Activated CD8-positive, alpha-beta T cell treated with anti-CD3 and anti-CD28 coated beads for 36 hours (primary cell): Measurements from ENCODE around the gene RFX3. TPM values are rescaled to one million over a fixed set of nuclear protein-coding genes. Genes with fewer than 3 reads are reported as not detected.

Source experiments
- ATAC-seq: fragments of 200-7000 bp; cut with Tn5 transposase; one replicate; pipeline ENCODE4 v1.10.0; 2021; ENCODE audit warnings: mild to moderate bottlenecking, moderate library complexity
- CTCF ChIA-PET: fragments of 350-600 bp; sonication (Branson Sonifier 250); formaldehyde crosslinking; loops from one replicate; lab custom pipeline; 2021; ENCODE audit warnings: antibody characterized with exemption; lab: Charles Lee
- POLR2A ChIA-PET: fragments of 350-600 bp; sonication (Branson Sonifier 250); formaldehyde crosslinking; loops from one replicate; lab custom pipeline; 2021; ENCODE audit warnings: antibody characterized with exemption; lab: Charles Lee
- DNase-seq: peaks from one replicate; pipeline ENCODE4 v3.0.0-alpha.2; 2020
- H3K27ac Mint-ChIP-seq: one replicate; pipeline ENCODE4 v1.8.0; 2021; ENCODE audit warnings: mild to moderate bottlenecking, mixed read lengths
- H3K27me3 Mint-ChIP-seq: one replicate; pipeline ENCODE4 v1.8.0; 2021; ENCODE audit warnings: mixed read lengths
- H3K36me3 Mint-ChIP-seq: one replicate; pipeline ENCODE4 v1.8.0; 2021; ENCODE audit warnings: low read depth, mixed read lengths
- H3K4me1 Mint-ChIP-seq: one replicate; pipeline ENCODE4 v1.8.0; 2021; ENCODE audit warnings: low read depth, mixed read lengths
- H3K4me3 Mint-ChIP-seq: one replicate; pipeline ENCODE4 v1.8.0; 2021; ENCODE audit warnings: mild to moderate bottlenecking, moderate library complexity, mixed read lengths
- H3K9me3 Mint-ChIP-seq: one replicate; pipeline ENCODE4 v1.8.0; 2021; ENCODE audit warnings: mixed read lengths
- CTCF ChIP-seq: fragments of 200-600 bp; IDR thresholded peaks from one replicate; pipeline ENCODE4 v1.8.0; 2022; ENCODE audit warnings: antibody characterized with exemption, mild to moderate bottlenecking
- intact Hi-C: fragments of 100-400 bp; cut with micrococcal nuclease; formaldehyde crosslinking; loops from one replicate; pipeline ENCODE4 v1.10.0; 2022
- total RNA-seq, 2 experiments: library from RNA; stranded (reverse); gene quantifications; one replicate each; pipeline ENCODE4 v1.2.3, GENCODE V29; 2021

The RFX3 gene
- total RNA-seq, 2 experiments from 2014 or later = 10.3 to 12.3 TPM

- TF ChIP-seq CTCF = no peak
Observed at GRCh38 chr9:3239240-3239639, 286.6 kb downstream of the RFX3 start.

GRCh38 chr9:3238236-3238635 is 287.6 kb downstream of the RFX3 start:
- ATAC-seq (no peak), DNase-seq (no peak)
- peaks cover 6% of the 10 kb centered on the region for H3K4me1 Mint-ChIP-seq
- H3K4me3 Mint-ChIP-seq = no peak overlapping the region
- H3K27me3 Mint-ChIP-seq = no peaks in the 10 kb centered on the region
- H3K36me3 Mint-ChIP-seq = peaks cover 9% of the 10 kb centered on the region
- intact Hi-C loops = no loop called here
- CTCF ChIA-PET = interaction anchor here (1.9 kb wide), 1 partner anchor 203 kb away, joined by 8 read pairs; no protein-coding TSS in a partner anchor
- H3K27ac Mint-ChIP-seq = no peak overlapping the region
- H3K9me3 Mint-ChIP-seq = no peaks in the 10 kb centered on the region
- POLR2A ChIA-PET = no interaction called here
- TF ChIP-seq CTCF = no peak

More at GRCh38 chr9:3239240-3239639, 286.6 kb downstream of the RFX3 start:
- Mint-ChIP-seq H3K27me3 (no peaks in the 10 kb centered on the region), H3K9me3 (no peaks in the 10 kb centered on the region), H3K36me3 (peaks cover 9% of the 10 kb centered on the region), H3K27ac (no peak overlapping the region), H3K4me1 (peaks cover 6% of the 10 kb centered on the region), H3K4me3 (no peak overlapping the region)
- ATAC-seq (no peak), DNase-seq (no peak)
- ChIA-PET POLR2A (no interaction called here), CTCF (interaction anchor here (1.0 to 1.9 kb wide), 2 partner anchors 202 to 381 kb away, joined by 3 to 8 read pairs; no protein-coding TSS in a partner anchor)
- intact Hi-C loops = no loop called here

- Mint-ChIP-seq H3K4me1 (peaks cover 6% of the 10 kb centered on the region), H3K9me3 (no peaks in the 10 kb centered on the region), H3K4me3 (no peak overlapping the region), H3K27ac (no peak overlapping the region), H3K36me3 (peaks cover 9% of the 10 kb centered on the region), H3K27me3 (no peaks in the 10 kb centered on the region)
- POLR2A ChIA-PET = no interaction called here
- ATAC-seq = no peak
- CTCF ChIA-PET = no interaction called here
- intact Hi-C loops = no loop called here
- TF ChIP-seq CTCF = no peak
- no peak for DNase-seq
Observed at GRCh38 chr9:3237121-3237520, 288.7 kb downstream of the RFX3 start.

GRCh38 chr9:3235497-3235896 is 290.3 kb downstream of the RFX3 start:
- DNase-seq = no peak
- H3K36me3 Mint-ChIP-seq = peaks cover 9% of the 10 kb centered on the region
- ATAC-seq = no peak
- H3K9me3 Mint-ChIP-seq = no peaks in the 10 kb centered on the region
- intact Hi-C loops = no loop called here
- ChIA-PET CTCF (interaction anchor here (2.2 kb wide), 1 partner anchor 206 kb away, joined by 9 read pairs; no protein-coding TSS in a partner anchor), POLR2A (no interaction called here)
- H3K4me3 Mint-ChIP-seq = no peak overlapping the region
- no peak for TF ChIP-seq CTCF
- no peak overlapping the region for H3K27ac Mint-ChIP-seq
- H3K27me3 Mint-ChIP-seq = no peaks in the 10 kb centered on the region
- no peaks in the 10 kb centered on the region for H3K4me1 Mint-ChIP-seq

- Mint-ChIP-seq H3K9me3 (no peaks in the 10 kb centered on the region), H3K4me1 (no peaks in the 10 kb centered on the region), H3K27ac (no peak overlapping the region), H3K27me3 (no peaks in the 10 kb centered on the region), H3K36me3 (peaks cover 7% of the 10 kb centered on the region), H3K4me3 (no peak overlapping the region)
- DNase-seq (no peak), ATAC-seq (no peak)
- intact Hi-C loops = no loop called here
- no peak for TF ChIP-seq CTCF
- ChIA-PET CTCF (interaction anchor here (2.1 kb wide), 1 partner anchor 16 kb away, joined by 10 read pairs; no protein-coding TSS in a partner anchor), POLR2A (interaction anchor here (0.7 kb wide), 1 partner anchor 909 kb away, joined by 4 read pairs; no protein-coding TSS in a partner anchor)
Observed at GRCh38 chr9:3224931-3225330, 300.9 kb downstream of the RFX3 start.
